Activated CD8-positive, alpha-beta memory T cell treated with anti-CD3 and anti-CD28 coated beads, Interleukin-2, amount 10 ng/mL, durations not matched to agents 7 days and 5 days (primary cell): ENCODE measurements around the gene NFATC3. TPM values are rescaled to one million over a fixed set of nuclear protein-coding genes. Genes with fewer than 3 reads are reported as not detected.

Source experiments
- ATAC-seq: fragments of 150-1000 bp; cut with Tn5 transposase; one replicate; pipeline ENCODE4 v1.10.0; 2021; ENCODE audit warnings: moderate library complexity
- CTCF ChIA-PET: fragments of 350-600 bp; sonication (Branson Sonifier 250); formaldehyde crosslinking; loops from one replicate; lab custom pipeline; 2021; ENCODE audit warnings: antibody characterized with exemption; lab: Charles Lee
- DNase-seq: peaks from one replicate; pipeline ENCODE4 v3.0.0-alpha.2; 2020
- H3K27ac Mint-ChIP-seq: one replicate; pipeline ENCODE4 v1.8.0; 2021; ENCODE audit warnings: mild to moderate bottlenecking, mixed read lengths
- H3K27me3 Mint-ChIP-seq: one replicate; pipeline ENCODE4 v1.8.0; 2021; ENCODE audit warnings: mixed read lengths
- H3K36me3 Mint-ChIP-seq: one replicate; pipeline ENCODE4 v1.8.0; 2021; ENCODE audit warnings: mild to moderate bottlenecking, mixed read lengths
- H3K4me1 Mint-ChIP-seq: one replicate; pipeline ENCODE4 v1.8.0; 2021; ENCODE audit warnings: mixed read lengths
- H3K4me3 Mint-ChIP-seq: one replicate; pipeline ENCODE4 v1.8.0; 2021; ENCODE audit warnings: mild to moderate bottlenecking, moderate library complexity, mixed read lengths
- H3K9me3 Mint-ChIP-seq: one replicate; pipeline ENCODE4 v1.8.0; 2022; ENCODE audit warnings: low read depth, mixed read lengths
- total RNA-seq, 2 experiments: library from RNA; stranded (reverse); gene quantifications; one replicate each; pipeline ENCODE4 v1.2.3, GENCODE V29; 2021

Gene NFATC3
- total RNA-seq, 2 experiments from 2014 or later, result 176 to 183 TPM

- H3K9me3 Mint-ChIP-seq, result no peaks in the 10 kb centered on the region
- CTCF ChIA-PET, result interaction anchor here (1.4 to 2.1 kb wide), 6 partner anchors 8 to 420 kb away, joined by 3 to 10 read pairs (median 6); partner anchors contain the start of genes PLA2G15 and SLC7A6
- H3K27ac Mint-ChIP-seq, result peak overlapping the region; percentile 24
- H3K27me3 Mint-ChIP-seq, result peaks cover 8% of the 10 kb centered on the region
- H3K36me3 Mint-ChIP-seq, result no peaks in the 10 kb centered on the region
- peak overlapping the region; percentile 82 for H3K4me3 Mint-ChIP-seq
- peaks cover 34% of the 10 kb centered on the region for H3K4me1 Mint-ChIP-seq
- ATAC-seq, result no peak
- DNase-seq, result no peak
These were observed 151.7 kb downstream of the NFATC3 start for GRCh38 chr16:68236826-68237242.

- H3K27me3 Mint-ChIP-seq, result peaks cover 8% of the 10 kb centered on the region
- peaks cover 34% of the 10 kb centered on the region for H3K4me1 Mint-ChIP-seq
- peak overlapping the region; percentile 90 for H3K27ac Mint-ChIP-seq
- no peaks in the 10 kb centered on the region for H3K36me3 Mint-ChIP-seq
- peak overlapping the region; percentile 82 for H3K4me3 Mint-ChIP-seq
- H3K9me3 Mint-ChIP-seq, result no peaks in the 10 kb centered on the region
- DNase-seq, result peak; percentile 94
- ATAC-seq, result peak; percentile 84
- CTCF ChIA-PET, result interaction anchor here (0.8 to 2.1 kb wide), 9 partner anchors 8 to 421 kb away, joined by 3 to 10 read pairs (median 4); partner anchors contain the start of genes PLA2G15 and SLC7A6
These were observed 152.3 kb downstream of the NFATC3 start for GRCh38 chr16:68237243-68238028.

DNA sequence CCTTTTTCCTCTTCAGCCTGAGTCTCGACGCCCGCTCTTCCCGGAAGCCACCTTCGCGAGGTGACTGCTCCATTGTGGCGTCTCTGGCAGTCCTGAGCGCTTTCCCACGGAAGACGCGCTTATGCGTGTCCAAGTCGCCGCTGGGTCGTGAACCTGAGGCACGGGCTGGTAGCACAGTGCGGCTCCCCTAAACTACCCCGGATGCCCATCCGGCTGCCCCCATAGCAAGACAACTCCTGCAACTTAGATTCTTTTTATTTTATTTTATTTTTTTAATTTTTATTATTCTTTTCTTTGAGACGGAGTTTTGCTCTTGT is 152.8 kb downstream of the NFATC3 start:
- Mint-ChIP-seq H3K9me3 (no peaks in the 10 kb centered on the region), H3K36me3 (no peaks in the 10 kb centered on the region), H3K4me1 (peaks cover 31% of the 10 kb centered on the region), H3K4me3 (peak overlapping the region; percentile 82), H3K27me3 (peaks cover 8% of the 10 kb centered on the region), H3K27ac (peak overlapping the region; percentile 90)
- CTCF ChIA-PET, result interaction anchor here (0.6 to 2.1 kb wide), 11 partner anchors 7 to 302 kb away, joined by 3 to 14 read pairs (median 4); partner anchors contain the start of genes PLA2G15, PRMT7, SLC7A6 and SLC7A6OS
- ATAC-seq (peak; percentile 28), DNase-seq (no peak)

GRCh38 chr16:68242085-68242484 is 156.9 kb downstream of the NFATC3 start:
- CTCF ChIA-PET, result interaction anchor here (0.9 to 6.4 kb wide), 3 partner anchors 9 to 86 kb away, joined by 4 to 35 read pairs (median 15); no protein-coding TSS in a partner anchor
- H3K27ac Mint-ChIP-seq, result no peak overlapping the region
- no peak overlapping the region for H3K4me3 Mint-ChIP-seq
- H3K27me3 Mint-ChIP-seq, result peaks cover under 1% of the 10 kb centered on the region
- ATAC-seq (no peak), DNase-seq (no peak)
- H3K4me1 Mint-ChIP-seq, result peaks cover 40% of the 10 kb centered on the region
- H3K36me3 Mint-ChIP-seq, result no peaks in the 10 kb centered on the region
- H3K9me3 Mint-ChIP-seq, result no peaks in the 10 kb centered on the region

- no peaks in the 10 kb centered on the region for H3K27me3 Mint-ChIP-seq
These were observed 158.0 kb downstream of the NFATC3 start for GRCh38 chr16:68242926-68243858.

DNA sequence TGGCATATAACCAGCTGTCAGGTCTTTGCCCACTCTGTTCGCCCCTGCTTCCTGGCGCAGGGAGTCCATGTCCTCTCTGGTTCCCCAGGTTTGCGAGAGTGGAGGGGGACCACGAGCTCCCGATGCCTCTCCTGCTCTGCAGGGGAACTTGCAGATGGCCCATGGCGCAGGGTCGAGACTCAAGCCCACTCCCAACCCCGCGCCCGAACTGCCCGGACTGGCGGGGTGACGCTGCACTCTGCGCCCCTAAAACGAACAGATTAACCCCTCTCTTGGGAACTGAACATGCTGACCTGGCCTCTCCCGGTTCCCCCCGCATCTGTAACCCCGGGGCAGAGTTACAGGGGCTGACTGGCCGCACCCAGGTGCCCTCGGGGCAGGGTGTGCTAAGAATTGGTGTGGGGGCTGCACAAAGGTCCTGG is 159.3 kb downstream of the NFATC3 start:
- peak overlapping the region; percentile 85 for H3K27ac Mint-ChIP-seq
- H3K36me3 Mint-ChIP-seq, result peaks cover 3% of the 10 kb centered on the region
- H3K9me3 Mint-ChIP-seq, result no peaks in the 10 kb centered on the region
- H3K4me1 Mint-ChIP-seq, result peaks cover 25% of the 10 kb centered on the region
- ATAC-seq, result no peak
- H3K27me3 Mint-ChIP-seq, result no peaks in the 10 kb centered on the region
- peak overlapping the region; percentile 96 for H3K4me3 Mint-ChIP-seq
- no peak for DNase-seq
- CTCF ChIA-PET, result interaction anchor here (1.0 to 6.4 kb wide), 7 partner anchors 7 to 887 kb away, joined by 3 to 56 read pairs (median 5); partner anchors contain the start of genes PRMT7, SLC7A6 and SLC7A6OS

More at GRCh38 chr16:68242926-68243858, 158.0 kb downstream of the NFATC3 start:
- Mint-ChIP-seq H3K27ac (no peak overlapping the region), H3K36me3 (no peaks in the 10 kb centered on the region), H3K4me3 (no peak overlapping the region), H3K9me3 (no peaks in the 10 kb centered on the region), H3K4me1 (peaks cover 32% of the 10 kb centered on the region)
- ATAC-seq, result no peak
- CTCF ChIA-PET, result interaction anchor here (0.7 to 6.4 kb wide), 6 partner anchors 8 to 888 kb away, joined by 3 to 56 read pairs (median 4); partner anchors contain the start of gene SLC7A6
- no peak for DNase-seq

GRCh38 chr16:68244903-68245853 is 160.0 kb downstream of the NFATC3 start, which contains the start of gene PLA2G15:
Gene PLA2G15, plus strand, starts transcription at chr16:68245373. Its CDS starts 54 bp downstream, at chr16:68245427.
- peak; percentile 97 for DNase-seq
- CTCF ChIA-PET, result interaction anchor here (0.6 to 6.4 kb wide), 8 partner anchors 8 to 886 kb away, joined by 3 to 56 read pairs (median 4); partner anchors contain the start of genes PRMT7, SLC7A6 and SLC7A6OS
- peak within 1 kb of the TSS; percentile 96 for H3K4me3 Mint-ChIP-seq
- no peaks in the 10 kb centered on the region for H3K9me3 Mint-ChIP-seq
- no peaks in the 10 kb centered on the region for H3K27me3 Mint-ChIP-seq
- peaks cover 21% of the 10 kb centered on the region for H3K4me1 Mint-ChIP-seq
- peak; percentile 97 for ATAC-seq
- peaks cover 3% of the 10 kb centered on the region for H3K36me3 Mint-ChIP-seq
- H3K27ac Mint-ChIP-seq, result peak within 1 kb of the TSS; percentile 85

- Mint-ChIP-seq H3K4me1 (peaks cover 21% of the 10 kb centered on the region), H3K4me3 (peak overlapping the region; percentile 96), H3K27me3 (no peaks in the 10 kb centered on the region), H3K27ac (no peak overlapping the region), H3K9me3 (no peaks in the 10 kb centered on the region), H3K36me3 (peaks cover 5% of the 10 kb centered on the region)
- DNase-seq (no peak), ATAC-seq (no peak)
- CTCF ChIA-PET, result interaction anchor here (1.2 to 6.4 kb wide), 4 partner anchors 9 to 82 kb away, joined by 3 to 56 read pairs (median 21); partner anchors contain the start of gene SLC7A6
These were observed 161.0 kb downstream of the NFATC3 start for GRCh38 chr16:68246121-68246520.

DNA sequence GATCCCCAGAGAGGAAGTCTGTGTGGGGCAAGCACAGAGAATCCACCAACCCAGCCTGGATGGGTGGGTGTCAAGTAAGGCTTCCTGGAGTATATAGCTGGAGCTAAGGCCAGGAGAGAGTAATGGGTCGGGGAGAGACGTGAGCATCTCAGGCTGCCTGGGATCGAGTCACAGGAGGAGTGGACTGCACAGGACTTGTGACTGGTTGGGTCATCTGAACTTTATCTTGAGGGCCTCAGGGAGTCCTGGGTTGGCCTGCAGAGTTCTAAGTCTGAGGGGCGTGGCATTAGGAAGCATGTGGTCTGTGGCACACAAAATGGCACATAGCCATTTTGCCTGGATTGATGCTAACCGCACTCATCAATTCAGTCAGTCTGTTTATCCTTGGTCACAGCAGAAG is 161.5 kb downstream of the NFATC3 start:
- peak overlapping the region; percentile 96 for H3K4me3 Mint-ChIP-seq
- H3K9me3 Mint-ChIP-seq, result no peaks in the 10 kb centered on the region
- no peak overlapping the region for H3K27ac Mint-ChIP-seq
- DNase-seq (no peak), ATAC-seq (no peak)
- CTCF ChIA-PET, result interaction anchor here (1.2 to 3.9 kb wide), 3 partner anchors 10 to 65 kb away, joined by 3 to 56 read pairs (median 7); partner anchors contain the start of gene SLC7A6
- H3K36me3 Mint-ChIP-seq, result peaks cover 5% of the 10 kb centered on the region
- H3K4me1 Mint-ChIP-seq, result peaks cover 21% of the 10 kb centered on the region
- H3K27me3 Mint-ChIP-seq, result no peaks in the 10 kb centered on the region

- CTCF ChIA-PET, result interaction anchor here (1.1 to 3.9 kb wide), 2 partner anchors 15 to 17 kb away, joined by 3 to 56 read pairs; partner anchors contain the start of gene SLC7A6
- Mint-ChIP-seq H3K9me3 (no peaks in the 10 kb centered on the region), H3K4me3 (no peak overlapping the region), H3K4me1 (peaks cover 21% of the 10 kb centered on the region), H3K27ac (no peak overlapping the region), H3K36me3 (peaks cover 5% of the 10 kb centered on the region), H3K27me3 (no peaks in the 10 kb centered on the region)
- no peak for DNase-seq
- ATAC-seq, result no peak
These were observed 162.2 kb downstream of the NFATC3 start for GRCh38 chr16:68247400-68247799.

GRCh38 chr16:68247932-68248331 is 162.8 kb downstream of the NFATC3 start:
- ATAC-seq, result no peak
- Mint-ChIP-seq H3K9me3 (no peaks in the 10 kb centered on the region), H3K27ac (no peak overlapping the region), H3K4me3 (no peak overlapping the region), H3K36me3 (peaks cover 5% of the 10 kb centered on the region), H3K27me3 (no peaks in the 10 kb centered on the region), H3K4me1 (peaks cover 21% of the 10 kb centered on the region)
- CTCF ChIA-PET, result interaction anchor here (1.1 to 1.3 kb wide), 2 partner anchors 16 to 79 kb away, joined by 3 to 4 read pairs; partner anchors contain the start of gene SLC7A6
- DNase-seq, result no peak
